ENCODE results near the gene NTN3. TPM values are rescaled to one million over a fixed set of nuclear protein-coding genes. Genes with fewer than 3 reads are reported as not detected.
"Not testable (repeated sequence)": the region's sequence is repeated elsewhere in the genome, so short reads cannot be mapped to it uniquely, and the experiment has no call there.

The NTN3 gene
- total and polyA plus RNA-seq, 2 experiments from 2014 or later: 2.4 to 4.8 TPM

GRCh38 chr16:2438121-2438520 lies 33.0 kb upstream of the NTN3 start:
- 95% methylated on average over 14 of the region's 14 CpGs for WGBS (ENCODE audit: low lambda C conversion rate, missing lambda C conversion rate)
- no peak overlapping the region for H3K4me3 ChIP-seq
- no peaks in the 10 kb centered on the region for H4K20me1 ChIP-seq (ENCODE audit: insufficient read depth, poor library complexity, severe bottlenecking)
- no peaks in the 10 kb centered on the region for H3K27me3 ChIP-seq
- no peak overlapping the region for H3K27ac ChIP-seq
- no peaks in the 10 kb centered on the region for H3K36me3 ChIP-seq (replicated peaks; ENCODE audit: insufficient read depth, low read depth)
- H2AFZ ChIP-seq: no peak overlapping the region
- no peaks in the 10 kb centered on the region for H3K9me3 ChIP-seq (ENCODE audit: low read depth)
- H3K79me2 ChIP-seq: no peaks in the 10 kb centered on the region
- H3K4me2 ChIP-seq: no peak overlapping the region
- no peaks in the 10 kb centered on the region for H3K9me2 ChIP-seq (replicated peaks; ENCODE audit: insufficient read depth)
- no peak for TF ChIP-seq EZH2 (IDR thresholded peaks at IDR 0.05; ENCODE audit: borderline replicate concordance)
- no peak for TF ChIP-seq EZH2phosphoT487 (IDR thresholded peaks at IDR 0.05; ENCODE audit: low read depth, severe bottlenecking, unreplicated experiment)
- no peak for TF ChIP-seq CTCF (IDR thresholded peaks at IDR 0.05; ENCODE audit: poor library complexity)
- DNase-seq (ENCODE audit: low spot score): no peak
- H3K4me1 ChIP-seq (ENCODE audit: insufficient read depth): no peaks in the 10 kb centered on the region

GRCh38 chr16:2439598-2439997 lies 31.5 kb upstream of the NTN3 start:
- Histone ChIP-seq H2AFZ (no peak overlapping the region), H3K79me2 (no peaks in the 10 kb centered on the region), H3K4me1 (ENCODE audit: insufficient read depth) (no peaks in the 10 kb centered on the region), H3K4me2 (no peak overlapping the region), H3K27me3 (no peaks in the 10 kb centered on the region), H4K20me1 (ENCODE audit: insufficient read depth, poor library complexity, severe bottlenecking) (no peaks in the 10 kb centered on the region), H3K36me3 (replicated peaks; ENCODE audit: insufficient read depth, low read depth) (no peaks in the 10 kb centered on the region), H3K9me3 (ENCODE audit: low read depth) (no peaks in the 10 kb centered on the region), H3K9me2 (replicated peaks; ENCODE audit: insufficient read depth) (no peaks in the 10 kb centered on the region), H3K4me3 (no peak overlapping the region), H3K27ac (no peak overlapping the region)
- no peak for DNase-seq (ENCODE audit: low spot score)
- 97% methylated on average over 11 of the region's 11 CpGs for WGBS (ENCODE audit: low lambda C conversion rate, missing lambda C conversion rate)
- TF ChIP-seq EZH2phosphoT487 (IDR thresholded peaks at IDR 0.05; ENCODE audit: low read depth, severe bottlenecking, unreplicated experiment) (no peak), CTCF (IDR thresholded peaks at IDR 0.05; ENCODE audit: poor library complexity) (no peak), EZH2 (IDR thresholded peaks at IDR 0.05; ENCODE audit: borderline replicate concordance) (no peak)

GRCh38 chr16:2441143-2441804 lies 29.8 kb upstream of the NTN3 start:
- not testable (repeated sequence) for H3K9me3 ChIP-seq (ENCODE audit: low read depth); H3K27ac ChIP-seq; H3K36me3 ChIP-seq (replicated peaks; ENCODE audit: insufficient read depth, low read depth); H3K4me3 ChIP-seq; H4K20me1 ChIP-seq (ENCODE audit: insufficient read depth, poor library complexity, severe bottlenecking); H3K27me3 ChIP-seq; H2AFZ ChIP-seq; DNase-seq (ENCODE audit: low spot score); H3K79me2 ChIP-seq; H3K9me2 ChIP-seq (replicated peaks; ENCODE audit: insufficient read depth); H3K4me1 ChIP-seq (ENCODE audit: insufficient read depth); H3K4me2 ChIP-seq
- WGBS (ENCODE audit: low lambda C conversion rate, missing lambda C conversion rate): 86% methylated on average over 15 of the region's 15 CpGs

- no peaks in the 10 kb centered on the region for H4K20me1 ChIP-seq (ENCODE audit: insufficient read depth, poor library complexity, severe bottlenecking)
- H3K9me2 ChIP-seq (replicated peaks; ENCODE audit: insufficient read depth): no peaks in the 10 kb centered on the region
- no peak overlapping the region for H3K4me2 ChIP-seq
- H3K79me2 ChIP-seq: no peaks in the 10 kb centered on the region
- no peaks in the 10 kb centered on the region for H3K36me3 ChIP-seq (replicated peaks; ENCODE audit: insufficient read depth, low read depth)
- no peak for DNase-seq (ENCODE audit: low spot score)
- TF ChIP-seq EZH2 (IDR thresholded peaks at IDR 0.05; ENCODE audit: borderline replicate concordance): no peak
- no peak for TF ChIP-seq EZH2phosphoT487 (IDR thresholded peaks at IDR 0.05; ENCODE audit: low read depth, severe bottlenecking, unreplicated experiment)
- no peak for TF ChIP-seq CTCF (IDR thresholded peaks at IDR 0.05; ENCODE audit: poor library complexity)
- H3K27me3 ChIP-seq: no peaks in the 10 kb centered on the region
- no peak overlapping the region for H3K4me3 ChIP-seq
- no peak overlapping the region for H3K27ac ChIP-seq
- H2AFZ ChIP-seq: no peak overlapping the region
- 90% methylated on average over 8 of the region's 9 CpGs for WGBS (ENCODE audit: low lambda C conversion rate, missing lambda C conversion rate)
- no peaks in the 10 kb centered on the region for H3K4me1 ChIP-seq (ENCODE audit: insufficient read depth)
- H3K9me3 ChIP-seq (ENCODE audit: low read depth): no peaks in the 10 kb centered on the region
Observed at GRCh38 chr16:2443555-2443954, 27.5 kb upstream of the NTN3 start.

All from hepatocyte (in vitro differentiated cells).